DMS153 treated with DMSO at 0.1 percent for 48 hours (cell line): ENCODE results near the gene SPATC1L.

ENCODE experiments used
- DNase-seq: peaks from one replicate; lab custom pipeline; 2025; ENCODE audit not compliant: unreplicated experiment; lab: John Stamatoyannopoulos, UW

SPATC1L gene

DNA sequence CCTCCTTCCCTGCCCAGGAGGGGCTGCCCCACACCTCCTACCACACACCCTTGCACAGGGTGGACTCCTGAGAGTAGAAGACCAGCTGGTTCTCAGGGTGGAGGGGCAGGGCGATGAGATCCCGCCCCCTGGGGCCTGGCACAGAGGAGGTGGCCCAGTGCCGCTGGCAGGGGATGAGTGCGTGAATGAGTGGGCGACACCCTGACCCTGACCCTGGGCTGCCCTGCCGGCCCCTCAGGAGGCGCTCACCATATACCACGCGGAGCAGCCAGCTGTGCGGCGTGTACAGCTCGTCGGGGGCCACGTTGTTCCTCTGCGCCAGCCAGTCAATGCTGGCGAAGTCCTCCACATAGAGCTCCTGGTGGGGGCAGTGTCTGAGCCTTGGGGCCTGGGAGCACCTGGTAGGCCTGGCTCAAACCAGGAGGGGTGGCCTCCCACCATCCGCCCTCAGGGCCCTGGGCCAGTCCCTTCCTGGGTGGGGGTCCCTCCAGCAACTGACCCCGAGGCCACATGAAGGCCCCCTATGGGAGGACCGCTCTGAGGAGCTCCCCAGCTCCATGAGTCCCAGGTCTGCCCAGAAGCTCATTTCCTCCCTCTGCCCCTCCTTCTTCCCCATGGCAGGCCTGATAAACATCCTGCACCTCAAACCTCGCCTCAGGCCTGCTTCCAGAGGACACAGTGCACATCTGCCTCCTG, 31.3 kb upstream of the SPATC1L start:
- no peak for DNase-seq

DNA sequence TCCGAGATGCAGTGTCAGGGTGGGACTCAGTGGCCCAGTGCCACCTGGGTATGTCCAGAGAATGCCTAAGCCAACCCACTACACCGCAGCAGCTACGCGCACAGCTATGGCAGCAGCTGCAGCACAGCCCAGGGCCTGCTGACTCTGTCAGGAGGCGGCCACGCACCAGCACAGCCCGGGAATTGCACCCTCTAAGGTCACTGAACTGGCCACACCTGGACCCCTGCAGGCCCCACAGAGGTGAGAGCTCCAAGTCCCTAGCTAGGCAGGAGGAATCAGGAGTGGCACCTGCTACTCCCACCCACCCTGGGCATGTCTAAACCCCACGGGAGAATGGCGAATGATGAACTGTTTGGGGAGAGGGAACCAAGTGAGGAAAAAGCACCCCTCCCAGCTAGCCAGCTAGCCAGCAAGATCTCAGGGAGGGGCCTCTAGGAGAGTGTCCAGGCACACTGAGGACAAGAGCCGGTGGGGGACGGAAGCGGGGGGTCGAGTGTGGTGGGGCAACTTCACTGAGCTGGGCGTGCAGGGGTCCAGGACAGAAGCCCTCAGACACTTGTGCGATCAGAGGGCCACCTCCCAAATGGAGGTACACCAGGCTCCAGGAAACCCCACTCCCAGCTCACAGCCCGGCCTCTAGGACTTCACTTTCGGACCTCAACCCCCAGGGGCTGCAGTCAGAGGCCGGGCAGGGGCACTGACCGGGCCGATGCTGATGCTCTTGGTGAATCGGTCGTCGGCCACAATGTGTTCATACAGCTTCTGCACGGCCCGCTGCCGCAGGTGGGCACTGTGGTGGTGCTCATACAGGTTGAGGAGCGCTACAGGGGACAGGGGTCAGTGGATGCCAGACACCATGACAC, 30.4 kb upstream of the SPATC1L start:
- no peak for DNase-seq

GRCh38 chr21:46213620-46214286, 29.5 kb upstream of the SPATC1L start:
- no peak for DNase-seq

GRCh38 chr21:46212721-46213484, 28.6 kb upstream of the SPATC1L start:
- no peak for DNase-seq

- DNase-seq = no peak
Observed at GRCh38 chr21:46211786-46212720, 27.8 kb upstream of the SPATC1L start.

- DNase-seq = no peak
Observed at GRCh38 chr21:46211376-46211775, 27.1 kb upstream of the SPATC1L start.

GRCh38 chr21:46210378-46211136, 26.3 kb upstream of the SPATC1L start:
- DNase-seq = no peak

DNA sequence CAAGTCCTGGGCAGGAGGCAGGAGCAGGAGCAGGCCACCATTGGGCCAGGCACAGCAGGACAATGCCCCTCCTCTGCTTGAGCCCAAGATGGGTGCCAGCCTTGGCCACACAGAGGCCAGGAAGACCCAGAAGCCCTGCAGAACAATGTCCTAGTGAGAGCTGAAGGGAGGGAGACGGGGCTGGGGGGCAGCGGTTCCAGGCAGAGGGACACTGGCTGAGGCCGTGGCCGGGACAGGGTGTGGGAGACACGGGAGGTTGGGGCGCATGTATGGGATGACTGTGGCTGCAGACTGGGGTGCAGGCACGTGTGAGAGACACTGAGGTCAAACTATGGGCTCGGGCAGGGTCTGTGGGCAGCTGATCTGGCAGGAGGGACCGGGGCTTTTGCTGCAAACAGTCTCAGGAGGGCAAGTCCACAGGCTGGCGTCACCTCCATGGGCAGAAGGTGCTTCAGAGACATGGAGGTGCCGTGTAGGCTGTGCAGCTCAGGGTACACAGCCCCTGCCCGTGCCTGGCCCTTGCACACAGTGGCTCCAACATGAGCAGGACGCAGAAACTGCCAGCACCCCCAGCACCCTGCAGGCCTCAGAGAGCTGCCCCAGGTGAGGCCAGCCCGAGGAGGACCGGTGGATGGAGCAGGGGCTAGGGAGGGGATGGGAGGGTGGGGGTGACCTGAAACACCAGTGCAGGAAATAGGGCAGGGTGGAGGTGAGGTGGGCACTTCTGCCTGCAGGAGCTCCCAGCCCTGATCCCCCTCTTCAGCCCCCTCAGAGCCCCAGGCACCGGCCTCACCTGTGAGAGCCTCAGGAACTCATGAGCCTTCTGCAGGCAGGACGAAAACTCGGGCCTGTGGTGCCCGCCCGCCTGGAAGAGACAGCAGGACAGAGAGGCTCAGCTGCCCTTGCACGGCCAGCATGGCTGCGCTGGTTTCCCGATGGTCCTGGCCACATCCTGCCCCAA, 24.8 kb upstream of the SPATC1L start:
- DNase-seq = no peak

- no peak for DNase-seq
Observed at GRCh38 chr21:46207920-46208591, 23.8 kb upstream of the SPATC1L start.

GRCh38 chr21:46207006-46207919, 23.0 kb upstream of the SPATC1L start:
- DNase-seq = no peak

DNA sequence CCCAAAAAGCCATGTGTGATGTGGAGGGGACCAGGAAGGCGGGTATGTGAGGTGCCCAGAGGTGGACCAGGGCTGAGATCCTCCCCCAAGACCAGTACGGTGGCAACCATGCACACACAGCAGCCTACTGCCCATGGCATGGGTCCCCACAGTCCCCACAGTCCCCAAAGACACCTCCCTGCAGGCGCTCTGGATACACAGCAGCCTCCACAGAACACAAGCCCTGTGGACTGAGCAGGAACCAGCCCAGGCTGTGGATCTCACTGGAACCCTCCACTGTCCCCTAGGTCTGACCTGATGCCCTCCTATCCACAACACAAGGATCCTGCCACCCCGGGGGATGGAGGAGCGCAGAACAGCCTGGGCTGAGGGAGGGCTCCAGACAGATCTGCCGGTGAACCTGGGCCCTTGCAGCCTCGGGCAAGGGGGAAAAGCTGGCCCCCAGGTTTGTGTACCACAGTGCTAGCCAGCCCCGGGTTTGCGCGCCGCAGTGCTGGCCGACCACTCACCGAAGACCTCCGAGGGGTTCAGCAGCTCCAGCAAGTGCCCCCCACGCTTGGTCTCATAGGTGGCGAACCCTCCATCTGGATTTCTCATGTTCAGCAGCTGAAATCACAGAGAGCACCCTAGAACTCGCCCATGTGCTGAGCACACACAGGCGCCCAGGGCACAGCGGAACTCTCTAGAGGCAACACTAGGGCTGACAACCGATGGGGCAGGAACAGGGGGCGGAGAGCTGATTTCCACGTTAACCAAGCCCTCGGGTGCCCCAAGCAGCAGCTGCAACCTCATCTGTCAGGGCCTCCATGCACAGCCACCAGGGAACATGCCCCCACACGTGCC, 22.1 kb upstream of the SPATC1L start:
- DNase-seq = no peak

GRCh38 chr21:46205766-46206162, 21.5 kb upstream of the SPATC1L start:
- no peak for DNase-seq

DNA sequence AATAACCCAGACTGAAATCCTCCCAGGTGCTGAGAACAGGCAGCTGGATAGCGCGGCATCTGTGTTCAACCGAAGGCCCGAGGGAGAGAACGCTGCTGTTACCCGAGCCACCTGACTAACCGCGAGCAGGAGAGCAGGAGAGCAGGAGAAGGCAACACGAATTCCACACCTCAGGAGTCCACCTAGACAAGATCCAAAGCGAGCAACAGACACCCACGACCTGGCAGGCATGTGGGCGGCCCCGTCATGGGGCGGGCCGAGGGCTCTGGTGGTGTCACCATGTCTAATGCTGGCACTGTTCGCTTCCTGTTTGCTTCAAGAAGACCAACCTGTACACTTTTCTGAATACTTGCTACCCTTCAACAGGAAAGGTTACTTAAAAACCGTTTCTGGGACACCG, 20.9 kb upstream of the SPATC1L start:
- DNase-seq = no peak

DNA sequence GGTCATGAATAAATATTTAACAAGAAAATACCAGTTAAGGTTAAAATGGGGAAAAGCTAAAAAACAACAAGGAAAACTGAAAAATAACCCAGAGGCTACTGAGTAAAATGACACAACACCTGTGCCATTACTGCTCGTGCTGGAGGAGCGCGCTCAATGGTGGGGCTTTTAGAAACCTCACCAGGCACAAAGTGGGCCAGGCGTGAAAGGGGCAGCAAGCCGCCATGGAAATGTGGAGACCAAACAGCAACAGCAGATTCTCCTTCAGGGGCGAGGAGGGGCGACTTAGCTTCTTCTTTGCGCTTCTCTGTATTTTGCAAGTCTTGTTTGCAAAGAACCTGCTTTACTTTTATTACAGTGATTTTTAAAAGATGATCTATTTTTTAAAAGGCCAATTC, 18.9 kb upstream of the SPATC1L start:
- DNase-seq = no peak

DNA sequence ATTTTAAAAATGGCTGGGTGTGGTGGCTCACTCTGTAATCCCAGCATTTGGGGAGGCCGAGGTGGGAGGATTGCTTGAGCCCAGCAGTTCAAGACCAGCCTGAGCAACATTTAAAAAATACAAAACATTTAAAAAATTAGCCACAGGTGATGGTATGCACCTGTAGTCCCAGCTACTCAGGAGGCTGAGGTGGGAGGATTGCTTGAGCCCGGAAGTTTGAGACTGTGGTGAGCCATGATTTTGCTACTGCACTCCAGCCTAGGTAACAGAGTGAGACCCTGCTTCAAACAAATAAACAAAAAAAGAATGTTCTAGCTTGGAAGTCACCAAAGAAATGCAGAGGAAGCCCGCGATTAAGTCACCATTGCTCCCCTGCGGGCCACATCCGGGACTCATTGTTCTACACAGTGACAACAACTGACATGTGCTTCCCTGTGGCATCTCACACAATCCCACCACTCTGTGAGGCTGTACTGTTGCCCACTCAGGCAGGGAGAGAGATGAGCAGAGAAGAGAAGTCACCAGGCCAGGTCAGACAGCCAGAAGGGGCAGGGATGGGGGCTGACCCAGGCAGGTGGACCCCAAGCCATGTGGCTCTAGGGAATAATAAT, 18.4 kb upstream of the SPATC1L start:
- DNase-seq = no peak
